IPS-15b (cell line): ENCODE data around the gene ALDH3B1.
"Not testable (repeated sequence)": the region's sequence is repeated elsewhere in the genome, so short reads cannot be mapped to it uniquely, and the experiment has no call there.

Source experiments
- H3K27me3 ChIP-seq: one replicate; pipeline ENCODE4 v1.6.1; 2013; ENCODE audit warnings: low read length; ENCODE audit not compliant: control insufficient read depth, insufficient read depth
- H3K36me3 ChIP-seq: one replicate; pipeline ENCODE4 v1.6.1; 2013; ENCODE audit warnings: low read length; ENCODE audit not compliant: control insufficient read depth, insufficient read depth
- H3K4me1 ChIP-seq: one replicate; pipeline ENCODE4 v1.6.1; 2013; ENCODE audit warnings: mild to moderate bottlenecking, low read length; ENCODE audit not compliant: control insufficient read depth, insufficient read depth
- H3K4me3 ChIP-seq: one replicate; pipeline ENCODE4 v1.5.1; 2013; ENCODE audit warnings: low read depth, low read length
- H3K9ac ChIP-seq: one replicate; pipeline ENCODE4 v1.6.1; 2013; ENCODE audit warnings: low read depth, mild to moderate bottlenecking, low read length
- H3K9me3 ChIP-seq: one replicate; pipeline ENCODE4 v1.6.1; 2013; ENCODE audit warnings: mild to moderate bottlenecking, low read length; ENCODE audit not compliant: control insufficient read depth, insufficient read depth

The ALDH3B1 gene

DNA sequence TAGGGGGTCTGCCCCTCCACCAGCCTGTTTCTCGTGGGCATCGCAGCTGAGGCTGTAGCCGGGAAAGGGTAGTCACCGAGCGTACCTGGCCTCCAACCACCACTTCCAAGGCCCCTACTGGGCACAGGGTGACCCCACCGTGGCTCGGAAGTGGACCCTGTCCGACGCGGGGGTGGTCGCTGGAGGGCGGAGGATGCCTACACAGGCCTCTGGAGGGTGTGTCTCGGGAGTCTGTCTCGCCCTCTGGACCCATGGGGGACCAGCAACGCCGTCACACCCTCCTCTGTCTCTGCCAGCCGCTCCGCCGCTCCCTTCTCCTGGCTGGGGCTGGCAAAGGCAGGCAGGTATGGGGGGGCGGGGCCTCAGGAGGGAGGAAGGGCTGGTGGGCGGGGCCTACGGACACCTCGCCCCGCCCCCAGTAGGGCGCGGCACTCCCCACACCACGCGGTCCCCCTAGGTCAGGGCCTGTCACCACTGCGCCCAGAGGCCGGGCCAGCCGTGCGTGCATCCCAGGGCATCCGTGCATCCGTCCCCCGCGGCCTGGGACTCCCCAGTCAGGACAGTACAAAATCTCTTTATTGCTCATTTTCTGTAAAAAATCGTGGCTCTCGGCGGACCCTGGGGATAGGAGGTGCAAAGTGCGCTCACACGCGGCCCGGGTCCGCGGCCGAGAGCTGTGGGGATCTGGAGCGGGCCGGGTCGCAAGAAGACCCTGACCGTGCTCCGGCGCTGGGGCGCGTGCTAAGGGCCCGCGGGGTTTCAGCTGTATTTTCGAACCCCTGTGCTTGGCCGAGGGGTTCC, 19.4 kb upstream of the ALDH3B1 start:
- peak overlapping the region; percentile 48 for H3K4me3 ChIP-seq
- not testable (repeated sequence) for H3K36me3 ChIP-seq, H3K9me3 ChIP-seq, H3K27me3 ChIP-seq, H3K4me1 ChIP-seq, H3K9ac ChIP-seq

DNA sequence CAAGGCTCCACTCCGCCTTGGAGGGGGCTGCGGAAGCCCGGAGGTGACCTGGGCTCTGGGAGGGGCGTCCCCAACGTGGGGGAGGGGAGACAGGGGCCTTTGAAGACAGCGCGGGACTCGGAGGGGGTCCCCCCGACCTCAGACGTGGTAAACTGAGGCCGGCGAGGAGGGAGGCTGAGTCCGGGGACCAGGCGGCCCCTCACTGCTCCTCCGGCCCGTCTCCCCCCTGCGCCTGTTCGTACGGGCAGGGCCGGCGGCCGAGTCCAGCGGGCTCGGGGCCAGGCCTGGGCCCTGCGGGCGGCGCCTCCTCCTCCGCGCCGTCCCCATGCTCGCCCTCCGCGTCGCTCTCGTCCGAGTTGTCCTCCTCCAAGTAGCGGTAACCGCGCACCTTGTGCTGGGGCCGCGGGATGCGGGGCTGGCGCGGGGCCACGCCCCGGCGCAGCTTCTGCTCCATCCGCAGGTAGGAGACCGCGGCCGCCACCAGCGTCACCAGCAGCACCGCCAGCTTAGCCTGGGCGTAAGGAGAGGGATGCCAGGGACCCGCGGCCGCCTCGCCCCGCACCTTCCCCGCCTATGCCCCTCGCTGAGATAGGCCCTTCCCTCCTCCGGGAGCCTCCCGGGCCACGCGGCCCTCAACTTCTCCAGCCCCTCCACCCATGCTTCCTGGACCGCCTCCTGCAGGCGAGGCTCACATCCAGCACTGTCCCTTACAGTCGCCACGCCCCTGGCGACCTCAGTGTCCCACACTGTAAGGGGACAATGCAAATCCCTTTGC, 18.6 kb upstream of the ALDH3B1 start:
- H3K9me3 ChIP-seq, H3K4me1 ChIP-seq, H3K9ac ChIP-seq, H3K36me3 ChIP-seq, H3K27me3 ChIP-seq: not testable (repeated sequence)
- H3K4me3 ChIP-seq, result peak overlapping the region; percentile 48

DNA sequence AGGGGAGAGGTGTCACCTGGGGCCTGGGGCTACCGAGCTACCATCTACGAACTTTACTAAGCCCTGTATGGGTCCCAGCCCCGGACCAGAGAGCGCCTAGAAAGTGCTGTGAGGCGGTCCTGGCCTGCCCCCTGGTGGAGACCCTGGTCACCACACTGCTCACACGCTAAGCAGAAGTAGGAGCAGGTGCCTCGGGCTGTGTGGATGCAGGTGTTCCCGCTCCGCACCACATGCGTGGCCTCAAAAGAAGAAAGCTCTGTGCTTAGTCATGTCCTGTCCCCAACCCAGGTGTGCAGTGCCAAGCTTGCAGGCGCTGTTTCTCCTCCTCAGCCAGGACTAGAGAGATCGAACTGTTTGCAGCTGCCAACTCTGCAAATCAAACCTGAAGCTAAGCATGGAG, 16.3 kb upstream of the ALDH3B1 start:
- not testable (repeated sequence) for H3K27me3 ChIP-seq, H3K9ac ChIP-seq, H3K9me3 ChIP-seq, H3K36me3 ChIP-seq, H3K4me1 ChIP-seq, H3K4me3 ChIP-seq

DNA sequence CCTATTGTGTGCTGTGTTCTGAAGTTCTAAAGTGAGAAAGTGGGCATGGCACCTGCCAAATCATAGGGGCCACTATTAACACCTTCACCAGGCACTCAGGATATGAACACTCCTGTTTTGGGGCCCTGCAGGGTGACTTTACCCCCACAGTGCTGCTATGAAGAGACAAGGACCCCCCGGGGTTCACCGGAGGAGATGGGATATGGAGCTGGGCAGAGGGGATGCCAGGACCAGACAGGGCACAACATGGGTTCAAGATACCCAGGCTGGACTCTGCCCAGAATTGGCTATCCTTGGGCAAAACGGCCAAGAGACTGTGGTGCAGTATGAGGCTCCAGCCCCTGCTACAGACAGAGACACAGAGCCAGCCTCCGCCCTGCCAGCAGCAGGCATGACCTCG, 15.7 kb upstream of the ALDH3B1 start:
- not testable (repeated sequence) for H3K36me3 ChIP-seq, H3K9me3 ChIP-seq, H3K4me3 ChIP-seq, H3K4me1 ChIP-seq, H3K27me3 ChIP-seq, H3K9ac ChIP-seq

DNA sequence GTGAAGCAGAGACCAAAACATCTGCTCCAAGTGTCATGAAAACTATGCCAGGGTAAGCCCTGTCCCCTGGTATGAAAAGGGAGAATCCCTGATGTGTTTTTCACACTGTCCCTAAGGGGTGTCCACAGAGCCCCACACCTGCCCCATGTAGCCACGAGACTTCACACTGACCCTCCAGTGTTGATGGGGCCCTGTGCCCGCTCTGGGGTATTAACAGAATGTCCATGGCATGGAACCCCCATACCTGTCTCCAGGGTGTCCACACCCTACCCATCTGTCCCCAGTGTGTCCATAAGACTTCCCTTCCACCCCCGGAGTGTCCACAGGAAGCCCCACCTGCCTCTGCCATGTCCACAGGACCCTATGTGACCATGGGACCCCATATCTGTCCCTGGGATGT, 15.0 kb upstream of the ALDH3B1 start:
- not testable (repeated sequence) for H3K27me3 ChIP-seq, H3K9ac ChIP-seq, H3K4me1 ChIP-seq, H3K9me3 ChIP-seq, H3K4me3 ChIP-seq, H3K36me3 ChIP-seq

DNA sequence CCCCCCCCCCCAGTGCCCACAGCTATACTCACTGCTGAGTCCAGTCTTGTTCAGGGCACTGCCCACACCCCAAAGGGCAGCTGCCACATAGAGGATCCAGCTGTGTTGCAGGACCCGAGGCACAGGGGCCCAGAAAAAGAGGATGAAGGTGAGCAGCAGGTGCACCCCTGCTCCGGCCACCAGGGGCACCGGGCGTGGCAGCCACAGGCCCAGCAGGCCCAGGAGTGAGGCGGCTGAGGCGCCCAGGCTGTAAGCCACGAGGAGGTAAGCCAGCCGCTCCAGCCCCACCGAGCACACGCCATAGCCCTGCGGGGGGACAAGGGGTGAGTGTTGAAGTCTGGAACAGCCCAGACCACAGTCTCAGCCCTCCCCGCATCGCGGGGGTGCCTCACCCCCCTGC, 14.5 kb upstream of the ALDH3B1 start:
- H3K36me3 ChIP-seq, H3K4me1 ChIP-seq, H3K9ac ChIP-seq, H3K4me3 ChIP-seq, H3K27me3 ChIP-seq, H3K9me3 ChIP-seq: not testable (repeated sequence)

DNA sequence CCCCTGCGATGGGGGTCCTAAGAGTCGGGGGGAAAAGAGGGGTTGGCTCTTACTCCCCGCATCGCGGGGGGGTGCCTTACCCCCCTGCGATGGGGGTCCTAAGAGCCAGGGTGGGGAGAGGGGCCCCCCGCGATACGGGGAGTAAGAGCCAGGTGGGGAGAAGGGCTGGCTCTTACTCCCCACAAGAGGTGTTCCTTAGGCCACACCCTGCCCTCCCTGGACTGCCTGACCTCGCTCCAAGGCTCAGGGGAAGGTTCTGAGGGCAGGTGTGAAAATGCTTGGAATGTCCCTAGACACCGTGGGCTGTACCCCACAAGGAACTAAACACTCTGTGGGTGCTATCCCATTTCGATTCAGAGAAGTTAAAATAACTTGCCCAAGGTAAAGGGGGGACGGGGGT, 14.1 kb upstream of the ALDH3B1 start:
- Histone ChIP-seq H3K9me3 (no peaks in the 10 kb centered on the region), H3K4me1 (no peaks in the 10 kb centered on the region), H3K4me3 (no peak overlapping the region), H3K27me3 (no peaks in the 10 kb centered on the region), H3K36me3 (no peaks in the 10 kb centered on the region), H3K9ac (no peak overlapping the region)

DNA sequence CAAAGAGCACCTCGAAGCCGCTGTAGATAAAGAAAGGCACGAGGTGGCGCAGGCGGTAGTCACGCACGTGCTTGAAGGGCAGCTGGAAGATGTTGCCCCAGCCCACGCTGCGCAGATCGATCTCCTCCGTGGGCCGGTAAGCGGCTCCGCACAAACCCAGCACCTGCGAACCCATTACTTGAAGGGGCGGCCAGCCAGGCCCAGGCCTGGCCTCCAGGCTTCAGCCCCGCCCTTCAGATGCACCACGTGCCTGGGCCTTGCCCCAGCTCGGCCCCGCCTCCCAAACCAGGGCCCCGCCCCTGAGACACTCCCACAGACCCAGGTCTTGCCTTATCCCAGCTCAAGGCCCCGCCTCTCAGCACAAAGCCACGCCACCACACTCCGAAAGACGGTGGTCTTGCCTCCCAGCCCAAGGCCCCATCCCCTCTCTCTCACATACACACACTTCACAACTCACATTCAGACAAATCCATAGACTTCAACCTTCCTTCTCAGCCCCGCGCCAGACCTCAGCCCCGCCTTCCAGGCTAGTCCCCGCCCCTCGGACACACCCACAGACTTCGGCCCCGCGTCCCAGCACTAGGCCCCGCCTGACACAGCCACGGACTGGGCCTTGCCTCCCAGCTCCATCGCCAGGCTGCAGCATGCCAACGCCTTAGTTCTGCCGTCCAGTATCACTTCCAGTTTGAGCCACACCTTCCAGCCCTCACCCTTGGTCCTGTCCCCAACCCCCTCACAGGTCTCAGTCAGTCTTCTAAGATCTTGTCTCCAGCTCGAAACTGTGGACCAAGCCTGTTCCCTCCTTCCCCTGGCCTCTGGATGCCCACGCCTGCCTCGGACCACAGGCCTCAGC, 13.3 kb upstream of the ALDH3B1 start:
- Histone ChIP-seq H3K9me3 (no peaks in the 10 kb centered on the region), H3K9ac (no peak overlapping the region), H3K4me1 (no peaks in the 10 kb centered on the region), H3K4me3 (peak overlapping the region; percentile 81), H3K27me3 (no peaks in the 10 kb centered on the region), H3K36me3 (no peaks in the 10 kb centered on the region)

DNA sequence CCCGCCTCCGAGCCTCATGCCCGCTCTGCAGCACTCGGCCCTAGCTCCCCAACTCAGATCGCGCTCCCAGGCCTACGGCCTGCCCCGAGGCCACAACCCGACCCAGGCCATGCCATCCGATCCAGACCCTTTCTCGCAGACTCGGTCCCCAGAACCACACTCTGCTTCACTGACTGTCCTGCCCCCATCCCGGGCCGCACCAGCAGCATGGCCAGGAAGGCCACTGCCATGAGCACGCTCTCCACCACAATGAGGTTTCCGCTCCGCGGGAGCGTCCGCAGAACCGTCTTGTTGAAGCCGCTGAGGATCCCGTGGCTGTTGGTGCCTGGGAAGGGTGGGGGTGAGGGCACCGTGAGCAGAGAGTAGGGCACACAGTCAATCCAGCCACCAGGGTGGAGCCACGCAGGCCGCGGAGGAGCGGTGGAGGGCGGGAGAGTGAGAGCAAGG, 12.6 kb upstream of the ALDH3B1 start:
- Histone ChIP-seq H3K4me1 (no peaks in the 10 kb centered on the region), H3K4me3 (no peak overlapping the region), H3K9ac (no peak overlapping the region), H3K27me3 (no peaks in the 10 kb centered on the region), H3K36me3 (no peaks in the 10 kb centered on the region), H3K9me3 (no peaks in the 10 kb centered on the region)

DNA sequence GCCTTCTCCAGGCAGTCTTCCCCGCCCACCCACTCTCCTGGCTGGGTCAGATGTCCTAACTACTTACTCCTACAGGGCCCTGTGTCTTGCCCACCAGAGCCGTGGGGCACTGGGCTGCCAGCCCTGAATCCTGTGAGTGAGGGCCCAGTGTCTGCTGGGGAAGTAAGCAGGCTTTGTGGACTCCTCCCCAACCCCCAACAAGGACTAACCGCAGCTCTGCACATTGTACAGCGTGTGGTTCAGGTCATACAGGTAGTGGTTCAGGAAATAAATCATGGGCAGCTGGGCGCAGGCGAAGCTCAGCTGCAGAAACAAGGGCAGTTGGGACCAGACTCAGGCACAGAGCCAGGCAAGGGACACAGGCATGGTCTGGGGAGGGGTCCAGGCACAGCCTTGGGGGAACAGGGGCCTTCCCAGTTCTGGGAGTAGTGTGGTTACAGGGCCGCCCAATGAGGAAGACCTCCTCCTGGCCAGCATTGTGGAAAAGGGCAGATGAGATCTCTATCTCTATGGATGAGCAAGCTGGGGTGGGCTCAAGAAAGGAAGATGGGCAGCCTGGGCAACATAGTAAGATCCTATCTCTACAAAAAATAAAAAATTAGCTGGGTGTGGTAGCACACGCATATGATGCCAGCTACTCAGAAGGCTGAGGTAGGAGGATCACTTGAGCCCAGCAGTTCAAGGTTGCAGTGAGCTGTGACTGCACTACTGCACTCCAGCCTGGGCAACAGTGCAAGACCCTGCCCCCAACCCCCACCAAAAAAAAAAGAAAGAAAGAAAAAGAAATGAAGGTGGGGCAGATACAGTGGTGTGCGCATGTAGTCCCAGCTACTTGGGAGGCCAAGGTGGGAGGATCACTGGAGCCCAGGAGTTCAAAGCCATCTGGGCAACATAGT, 11.7 kb upstream of the ALDH3B1 start:
- Histone ChIP-seq H3K9ac (no peak overlapping the region), H3K4me3 (no peak overlapping the region), H3K4me1 (no peaks in the 10 kb centered on the region), H3K36me3 (no peaks in the 10 kb centered on the region), H3K27me3 (no peaks in the 10 kb centered on the region), H3K9me3 (no peaks in the 10 kb centered on the region)

DNA sequence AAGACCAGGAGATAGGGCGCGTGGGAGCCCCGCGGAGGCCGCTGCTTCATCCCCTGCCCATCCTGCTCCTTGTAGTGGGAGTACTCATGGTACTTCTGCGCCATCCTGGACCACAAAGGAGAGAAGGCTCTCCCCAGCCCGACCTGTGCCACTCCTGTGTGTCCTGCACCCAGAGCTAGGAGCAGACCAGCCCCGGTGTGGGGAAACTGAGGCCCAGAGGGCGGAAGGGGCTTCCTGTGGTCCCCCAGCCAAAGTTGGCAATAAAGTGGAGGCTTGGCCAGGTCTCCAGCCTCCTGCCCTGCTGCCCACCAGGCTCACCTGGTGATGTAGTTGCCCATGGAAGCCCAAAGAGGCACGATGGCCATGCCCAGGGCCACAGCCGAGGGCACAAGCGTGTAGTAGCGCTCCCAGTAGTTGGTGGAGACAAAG, 10.9 kb upstream of the ALDH3B1 start:
- Histone ChIP-seq H3K4me3 (no peak overlapping the region), H3K36me3 (no peaks in the 10 kb centered on the region)

More for the DNA sequence above, 10.9 kb upstream of the ALDH3B1 start:
- Histone ChIP-seq H3K27me3 (no peaks in the 10 kb centered on the region), H3K4me1 (peaks cover under 1% of the 10 kb centered on the region), H3K9ac (no peak overlapping the region), H3K9me3 (no peaks in the 10 kb centered on the region)
